Thoracic aorta (tissue), 2 donors: ENCODE results near the gene AHSG. TPM values are rescaled to one million over a fixed set of nuclear protein-coding genes. Genes with fewer than 3 reads are reported as not detected.
"Not testable (repeated sequence)": the region's sequence is repeated elsewhere in the genome, so short reads cannot be mapped to it uniquely, and the experiment has no call there.

Source experiments
- ATAC-seq: fragments of 150-250 bp; one replicate; pipeline ENCODE4 v1.8.0; 2017; ENCODE audit warnings: low read depth; ENCODE audit not compliant: insufficient number of reproducible peaks, low FRiP score
- DNase-seq: peaks from one replicate; pipeline ENCODE4 v3.0.0-alpha.2; 2020; ENCODE audit warnings: low spot score
- H3K27ac ChIP-seq, 2 donors: fragments of 200-600 bp; sonication (generic); 1 replicate in 1 of 2; 2 replicates in 1 of 2; pipeline ENCODE4 v1.5.1; 2016; ENCODE audit warnings: mild to moderate bottlenecking in 2 of 2, moderate library complexity in 2 of 2
- H3K27me3 ChIP-seq: fragments of 200-600 bp; sonication (generic); replicated peaks from 2 replicates; pipeline ENCODE4 v1.6.0; 2016; ENCODE audit warnings: mild to moderate bottlenecking; ENCODE audit not compliant: insufficient read depth
- H3K36me3 ChIP-seq: fragments of 200-600 bp; sonication (generic); one replicate; pipeline ENCODE4 v1.5.1; 2016
- H3K4me1 ChIP-seq, 2 donors: fragments of 200-600 bp; sonication (generic); 1 replicate in 1 of 2; 2 replicates in 1 of 2; pipeline versions ENCODE4 v1.5.1 to v1.6.0; 2016; ENCODE audit warnings: low read depth in 2 of 2, mild to moderate bottlenecking in 1 of 2; ENCODE audit not compliant: control insufficient read depth in 1 of 2
- H3K4me3 ChIP-seq: fragments of 200-600 bp; sonication (generic); 2 replicates; pipeline ENCODE4 v1.5.1; 2016; ENCODE audit warnings: mild to moderate bottlenecking
- H3K9me3 ChIP-seq: fragments of 200-600 bp; sonication (generic); 2 replicates; pipeline ENCODE4 v1.5.1; 2016
- total RNA-seq, 2 donors: library from RNA; depleted of rRNA; stranded (reverse); fragments of >200 nt; gene quantifications; one replicate each; pipeline versions ENCODE4 v1.1.0 to v1.2.3, GENCODE V29; 2016
- TF ChIP-seq, protein P1 (sequence below): fragments of 200-600 bp; sonication (generic); IDR thresholded peaks from one replicate; pipeline ENCODE4 v1.5.1; 2019; ENCODE audit warnings: antibody characterized with exemption

Gene AHSG
- total RNA-seq, 2 donors from 2014 or later, result not detected

DNA sequence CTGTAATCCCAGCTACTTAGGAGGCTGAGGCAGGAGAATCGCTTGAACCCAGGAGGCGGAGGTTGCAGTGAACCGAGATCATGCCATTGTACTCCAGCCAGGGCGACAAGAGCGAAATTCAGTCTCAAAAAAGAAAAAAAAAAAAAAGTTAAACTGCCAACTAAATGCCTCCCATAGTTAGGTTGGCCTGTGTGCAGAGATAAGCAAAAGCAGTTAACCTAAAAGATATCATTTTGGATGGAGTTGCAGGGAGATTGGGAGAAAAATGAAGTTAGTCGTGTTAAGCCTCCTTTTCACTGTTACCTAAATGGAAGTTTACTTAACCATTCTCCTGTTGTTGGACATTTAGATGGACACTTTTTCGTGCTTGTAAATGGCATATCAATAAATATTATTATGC lies 15.9 kb downstream of the AHSG start:
- TF ChIP-seq, protein P1, sequence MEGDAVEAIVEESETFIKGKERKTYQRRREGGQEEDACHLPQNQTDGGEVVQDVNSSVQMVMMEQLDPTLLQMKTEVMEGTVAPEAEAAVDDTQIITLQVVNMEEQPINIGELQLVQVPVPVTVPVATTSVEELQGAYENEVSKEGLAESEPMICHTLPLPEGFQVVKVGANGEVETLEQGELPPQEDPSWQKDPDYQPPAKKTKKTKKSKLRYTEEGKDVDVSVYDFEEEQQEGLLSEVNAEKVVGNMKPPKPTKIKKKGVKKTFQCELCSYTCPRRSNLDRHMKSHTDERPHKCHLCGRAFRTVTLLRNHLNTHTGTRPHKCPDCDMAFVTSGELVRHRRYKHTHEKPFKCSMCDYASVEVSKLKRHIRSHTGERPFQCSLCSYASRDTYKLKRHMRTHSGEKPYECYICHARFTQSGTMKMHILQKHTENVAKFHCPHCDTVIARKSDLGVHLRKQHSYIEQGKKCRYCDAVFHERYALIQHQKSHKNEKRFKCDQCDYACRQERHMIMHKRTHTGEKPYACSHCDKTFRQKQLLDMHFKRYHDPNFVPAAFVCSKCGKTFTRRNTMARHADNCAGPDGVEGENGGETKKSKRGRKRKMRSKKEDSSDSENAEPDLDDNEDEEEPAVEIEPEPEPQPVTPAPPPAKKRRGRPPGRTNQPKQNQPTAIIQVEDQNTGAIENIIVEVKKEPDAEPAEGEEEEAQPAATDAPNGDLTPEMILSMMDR, result no peak
- ATAC-seq (no peak), DNase-seq (no peak)
- no peaks in the 10 kb centered on the region for H3K4me1 ChIP-seq
- H3K4me3 ChIP-seq, result no peak overlapping the region
- no peaks in the 10 kb centered on the region for H3K36me3 ChIP-seq
- H3K9me3 ChIP-seq, result no peaks in the 10 kb centered on the region
- H3K27me3 ChIP-seq, result no peaks in the 10 kb centered on the region
- H3K27ac ChIP-seq, result no peak overlapping the region

DNA sequence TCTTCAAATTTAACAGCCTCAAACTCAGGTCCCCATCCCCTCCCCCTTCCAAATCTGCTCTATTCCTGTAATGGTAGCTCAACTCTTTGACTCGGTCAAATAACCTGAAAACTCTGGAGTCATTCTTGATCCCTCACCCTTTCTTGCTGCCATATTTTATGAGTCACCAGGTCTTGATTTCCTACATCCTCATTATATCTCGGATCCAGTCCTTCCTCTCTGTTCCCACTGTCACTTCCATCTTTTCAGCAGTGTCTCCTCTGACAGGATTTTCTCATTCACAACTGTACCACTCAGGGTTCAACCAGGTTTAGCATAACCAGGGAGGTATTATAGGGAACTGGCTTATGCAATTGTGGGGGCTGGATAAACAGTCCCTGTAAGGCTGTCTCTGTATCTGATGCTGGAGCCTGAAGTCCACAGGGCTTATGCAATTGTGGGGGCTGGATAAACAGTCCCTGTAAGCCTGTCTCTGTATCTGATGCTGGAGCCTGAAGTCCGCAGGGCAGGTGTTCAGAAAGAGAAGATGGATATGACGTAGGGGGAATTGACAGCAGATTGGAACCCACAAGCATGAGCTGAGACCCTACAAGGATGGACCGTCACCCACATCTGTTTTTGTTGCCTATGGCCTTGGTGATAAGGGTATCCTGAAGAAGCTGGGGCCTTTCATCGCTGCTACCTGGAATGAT lies 18.2 kb downstream of the AHSG start:
- H3K27me3 ChIP-seq, result no peaks in the 10 kb centered on the region
- H3K27ac ChIP-seq, result no peak overlapping the region
- ATAC-seq (no peak), DNase-seq (no peak)
- no peaks in the 10 kb centered on the region for H3K36me3 ChIP-seq
- no peak overlapping the region for H3K4me3 ChIP-seq
- no peaks in the 10 kb centered on the region for H3K9me3 ChIP-seq
- no peaks in the 10 kb centered on the region for H3K4me1 ChIP-seq
- TF ChIP-seq, protein P1, result no peak

DNA sequence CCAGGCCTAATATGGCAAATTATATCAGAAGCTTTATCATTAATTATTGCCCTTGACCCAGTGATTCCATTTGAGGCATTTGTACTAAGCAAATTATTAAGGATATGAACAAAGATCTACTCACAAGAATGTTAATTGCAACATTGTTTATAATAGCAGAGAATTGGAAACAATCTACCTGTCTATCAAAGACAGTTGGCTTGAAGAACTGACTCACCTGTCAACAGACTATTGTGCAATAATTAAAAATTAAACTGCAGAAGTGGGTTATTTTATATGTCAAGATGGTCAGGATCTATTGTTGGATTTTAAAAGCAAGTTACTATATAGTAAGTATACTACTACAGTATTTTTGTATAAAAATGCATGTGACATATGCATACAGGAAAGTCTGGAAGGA lies 20.6 kb downstream of the AHSG start:
- Histone ChIP-seq H3K4me3 (no peak overlapping the region), H3K27me3 (no peaks in the 10 kb centered on the region), H3K9me3 (no peaks in the 10 kb centered on the region), H3K4me1 (no peaks in the 10 kb centered on the region), H3K27ac (no peak overlapping the region), H3K36me3 (no peaks in the 10 kb centered on the region)
- ATAC-seq (no peak), DNase-seq (no peak)
- TF ChIP-seq, protein P1, result no peak

DNA sequence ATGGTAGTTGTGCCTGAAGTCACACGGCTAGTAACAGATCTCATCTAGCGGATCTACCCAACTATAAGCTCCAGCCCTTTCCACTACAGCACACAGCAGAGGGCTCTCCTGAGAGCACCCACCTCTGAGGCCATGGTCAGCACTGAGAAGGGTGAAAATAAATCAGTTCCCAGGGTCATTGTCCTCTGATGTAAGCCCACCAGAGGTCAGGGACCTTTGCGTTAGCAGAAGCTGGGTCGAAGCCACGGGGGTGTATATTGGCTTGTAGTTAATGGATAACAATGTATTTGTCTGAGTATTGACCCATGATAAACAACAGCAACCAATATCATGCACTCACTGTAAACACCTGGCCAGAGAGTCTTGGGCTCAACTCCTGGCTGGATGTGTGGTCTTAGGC lies 21.3 kb downstream of the AHSG start:
- ATAC-seq, H3K27me3 ChIP-seq, H3K4me3 ChIP-seq, H3K36me3 ChIP-seq, DNase-seq, H3K4me1 ChIP-seq, H3K9me3 ChIP-seq, H3K27ac ChIP-seq: not testable (repeated sequence)

DNA sequence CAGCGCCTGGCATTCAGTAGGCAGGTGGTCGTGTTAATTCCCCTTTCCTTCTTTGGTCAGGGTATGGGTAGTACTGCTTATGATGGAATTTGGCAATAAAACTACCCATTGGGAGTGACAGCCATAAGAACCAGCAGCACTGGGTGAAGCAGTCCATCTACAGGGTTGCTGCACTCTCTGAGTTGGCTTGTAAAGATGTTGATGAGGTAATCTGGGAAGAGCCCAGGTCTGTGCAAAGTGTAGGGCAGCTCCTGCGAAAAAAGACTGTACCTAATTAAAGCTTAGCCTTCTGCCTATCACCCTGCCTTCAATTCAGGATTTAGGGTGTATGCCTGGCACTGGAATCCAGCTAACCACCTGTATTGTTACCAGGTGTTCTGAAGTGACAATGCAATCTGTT lies 22.7 kb downstream of the AHSG start:
- Histone ChIP-seq H3K36me3 (no peaks in the 10 kb centered on the region), H3K27me3 (no peaks in the 10 kb centered on the region), H3K27ac (no peak overlapping the region), H3K9me3 (no peaks in the 10 kb centered on the region), H3K4me3 (no peak overlapping the region), H3K4me1 (peaks cover under 1 to 16% of the 10 kb centered on the region in 2 donors)
- DNase-seq (no peak), ATAC-seq (no peak)
- TF ChIP-seq, protein P1, result no peak

DNA sequence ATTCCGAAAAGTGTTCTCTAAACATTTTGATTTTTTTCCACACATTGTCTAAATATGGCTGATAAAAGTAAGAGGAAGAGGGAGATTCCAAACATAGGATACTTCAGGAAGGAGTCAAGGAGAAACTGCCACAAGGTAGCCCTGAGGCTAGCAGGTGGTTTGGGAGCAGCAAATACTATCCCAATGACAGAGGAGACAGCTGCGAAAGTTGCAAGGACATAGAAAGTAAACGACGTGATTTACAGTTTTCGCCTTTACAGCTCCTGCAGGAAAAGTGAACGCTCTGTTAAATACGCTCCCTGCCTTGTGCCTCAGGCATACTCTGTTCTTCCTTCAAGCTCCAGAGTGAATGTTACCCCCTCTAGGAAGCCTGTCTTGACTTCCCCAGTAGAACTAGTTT lies 23.7 kb downstream of the AHSG start:
- ATAC-seq (no peak), DNase-seq (no peak)
- no peaks in the 10 kb centered on the region for H3K9me3 ChIP-seq
- peaks cover 4 to 23% of the 10 kb centered on the region in 2 donors for H3K4me1 ChIP-seq
- no peaks in the 10 kb centered on the region for H3K36me3 ChIP-seq
- no peaks in the 10 kb centered on the region for H3K27me3 ChIP-seq
- TF ChIP-seq, protein P1, result no peak
- no peak overlapping the region for H3K27ac ChIP-seq
- no peak overlapping the region for H3K4me3 ChIP-seq
